AG08396 (cell line): ENCODE measurements around the gene SARS2.

Source experiments
- DNase-seq: peaks from one replicate; pipeline ENCODE4 v3.0.0; 2012; ENCODE audit warnings: low spot score, mixed read lengths

SARS2 gene

GRCh38 chr19:38915329-38916321 lies 14.9 kb downstream of the SARS2 start:
- no peak for DNase-seq

DNA sequence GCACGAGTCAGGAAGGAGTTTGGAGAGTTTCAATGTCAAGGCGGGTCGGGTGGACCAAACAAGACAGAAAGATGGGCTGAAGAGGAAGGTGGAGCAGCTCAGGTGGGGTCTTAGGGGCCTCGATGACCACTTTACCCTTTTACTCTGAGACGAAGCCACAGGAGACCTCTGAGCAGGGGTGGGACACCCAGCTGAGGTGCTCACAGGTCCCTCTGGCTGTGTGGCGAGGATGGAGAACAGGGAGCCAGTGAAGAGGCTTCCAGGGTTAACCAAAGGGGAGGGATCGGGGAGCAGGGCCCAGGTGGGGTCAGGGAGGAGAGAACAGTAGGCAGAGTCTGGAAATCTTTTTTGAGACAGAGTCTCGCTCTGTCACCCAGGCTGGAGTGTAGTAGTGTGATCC lies 16.6 kb downstream of the SARS2 start:
- DNase-seq = no peak

GRCh38 chr19:38912600-38913514 lies 17.7 kb downstream of the SARS2 start:
- DNase-seq = no peak

DNA sequence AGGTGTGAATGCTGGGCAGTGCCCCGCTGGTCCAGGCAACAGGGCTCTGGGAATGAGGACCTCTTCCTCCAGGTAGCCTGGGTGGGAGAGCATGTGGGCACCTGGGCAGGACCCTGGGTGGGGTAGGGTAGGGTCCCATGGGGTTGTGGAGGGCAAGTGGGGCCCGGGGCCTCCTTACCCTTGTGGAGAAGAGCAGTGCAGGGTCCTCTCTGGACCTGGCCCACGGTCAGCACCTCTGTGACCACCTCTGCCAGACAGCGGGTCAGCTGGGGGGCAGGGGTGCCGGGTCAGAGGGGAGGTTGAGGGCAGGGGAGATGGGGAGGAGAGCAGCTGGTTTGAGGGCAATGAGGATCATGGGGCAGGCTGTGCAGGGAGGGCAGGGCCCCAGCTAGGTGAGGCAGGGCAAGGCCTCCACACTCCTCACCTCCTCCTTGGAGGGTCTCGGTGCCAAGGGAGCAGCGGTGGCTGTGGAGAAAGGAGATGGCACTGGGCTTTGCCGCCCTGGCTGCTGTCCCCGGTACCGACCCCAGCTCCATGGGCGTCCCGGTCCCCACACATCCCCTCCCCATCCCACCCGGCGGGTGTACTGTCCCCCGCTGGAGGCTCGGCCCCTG lies 19.1 kb downstream of the SARS2 start:
- no peak for DNase-seq

GRCh38 chr19:38910488-38910887 lies 20.1 kb downstream of the SARS2 start:
- DNase-seq = no peak

- no peak for DNase-seq
Observed at GRCh38 chr19:38908911-38909310, 21.7 kb downstream of the SARS2 start.

- no peak for DNase-seq
Observed at GRCh38 chr19:38907670-38908069, 22.9 kb downstream of the SARS2 start.

DNA sequence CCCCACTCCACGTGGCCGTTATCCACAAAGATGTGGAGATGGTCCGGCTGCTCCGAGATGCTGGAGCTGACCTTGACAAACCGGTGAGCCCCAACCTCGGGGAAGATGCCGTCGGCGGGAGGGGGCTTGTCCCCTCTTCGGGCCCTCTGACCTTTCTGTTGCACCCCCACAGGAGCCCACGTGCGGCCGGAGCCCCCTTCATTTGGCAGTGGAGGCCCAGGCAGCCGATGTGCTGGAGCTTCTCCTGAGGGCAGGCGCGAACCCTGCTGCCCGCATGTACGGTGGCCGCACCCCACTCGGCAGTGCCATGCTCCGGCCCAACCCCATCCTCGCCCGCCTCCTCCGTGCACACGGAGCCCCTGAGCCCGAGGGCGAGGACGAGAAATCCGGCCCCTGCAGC lies 23.3 kb downstream of the SARS2 start:
- no peak for DNase-seq

DNA sequence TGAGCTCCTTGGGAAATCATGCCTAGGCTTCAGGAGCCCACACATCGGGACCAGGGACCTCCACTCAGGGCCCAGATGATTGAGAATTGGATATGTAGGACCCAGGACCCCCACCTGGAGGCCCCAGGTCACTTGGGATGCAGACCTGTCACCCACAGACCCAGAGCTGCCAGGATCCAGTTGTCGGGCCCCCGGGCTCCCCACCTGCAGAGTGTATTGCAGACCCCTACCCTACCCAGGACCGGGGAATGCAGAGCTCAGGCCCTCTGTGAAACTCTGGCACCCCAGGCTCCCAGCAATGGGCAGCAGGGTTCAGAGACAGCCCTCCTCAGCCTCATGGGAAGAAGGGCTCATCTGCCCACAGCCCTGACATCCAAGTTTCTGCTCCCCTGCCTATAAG lies 24.9 kb downstream of the SARS2 start:
- DNase-seq = no peak

DNA sequence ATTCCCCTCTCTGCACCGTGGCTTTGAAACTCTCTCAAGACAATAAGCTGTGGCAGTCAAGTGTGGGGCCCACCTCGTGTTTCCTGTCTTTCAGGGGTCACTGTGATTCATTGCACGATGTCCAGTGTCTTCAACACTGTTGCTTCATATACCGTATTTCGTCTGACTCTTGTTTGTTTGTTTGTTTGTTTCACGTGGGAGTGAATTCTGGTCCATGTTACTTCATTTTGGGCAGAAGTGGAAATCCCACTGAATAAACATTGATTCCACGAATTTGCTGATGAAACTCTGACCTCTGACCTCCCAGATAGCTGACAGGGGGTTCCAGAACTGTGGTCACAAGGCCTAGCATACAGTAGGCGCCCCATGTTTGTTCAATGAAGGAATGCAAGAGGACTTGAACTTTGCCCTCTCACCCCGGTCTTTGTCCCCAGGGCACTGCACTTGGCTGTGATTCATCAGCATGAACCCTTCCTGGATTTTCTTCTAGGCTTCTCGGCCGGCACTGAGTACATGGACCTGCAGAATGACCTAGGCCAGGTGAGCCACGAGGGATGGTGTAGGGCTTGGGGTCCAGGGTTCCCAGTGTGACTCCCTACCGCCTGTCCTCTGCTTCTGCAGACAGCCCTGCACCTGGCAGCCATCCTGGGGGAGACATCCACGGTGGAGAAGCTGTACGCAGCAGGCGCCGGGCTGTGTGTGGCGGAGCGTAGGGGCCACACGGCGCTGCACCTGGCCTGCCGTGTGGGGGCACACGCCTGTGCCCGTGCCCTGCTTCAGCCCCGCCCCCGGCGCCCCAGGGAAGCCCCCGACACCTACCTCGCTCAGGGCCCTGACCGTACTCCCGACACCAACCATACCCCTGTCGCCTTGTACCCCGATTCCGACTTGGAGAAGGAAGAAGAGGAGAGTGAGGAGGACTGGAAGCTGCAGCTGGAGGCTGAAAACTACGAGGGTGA lies 25.7 kb downstream of the SARS2 start:
- no peak for DNase-seq

- DNase-seq = no peak
Observed at GRCh38 chr19:38901683-38902082, 28.9 kb downstream of the SARS2 start.

- DNase-seq = no peak
Observed at GRCh38 chr19:38900743-38901190, 29.8 kb downstream of the SARS2 start.

- DNase-seq = no peak
Observed at GRCh38 chr19:38900202-38900629, 30.3 kb downstream of the SARS2 start.

DNA sequence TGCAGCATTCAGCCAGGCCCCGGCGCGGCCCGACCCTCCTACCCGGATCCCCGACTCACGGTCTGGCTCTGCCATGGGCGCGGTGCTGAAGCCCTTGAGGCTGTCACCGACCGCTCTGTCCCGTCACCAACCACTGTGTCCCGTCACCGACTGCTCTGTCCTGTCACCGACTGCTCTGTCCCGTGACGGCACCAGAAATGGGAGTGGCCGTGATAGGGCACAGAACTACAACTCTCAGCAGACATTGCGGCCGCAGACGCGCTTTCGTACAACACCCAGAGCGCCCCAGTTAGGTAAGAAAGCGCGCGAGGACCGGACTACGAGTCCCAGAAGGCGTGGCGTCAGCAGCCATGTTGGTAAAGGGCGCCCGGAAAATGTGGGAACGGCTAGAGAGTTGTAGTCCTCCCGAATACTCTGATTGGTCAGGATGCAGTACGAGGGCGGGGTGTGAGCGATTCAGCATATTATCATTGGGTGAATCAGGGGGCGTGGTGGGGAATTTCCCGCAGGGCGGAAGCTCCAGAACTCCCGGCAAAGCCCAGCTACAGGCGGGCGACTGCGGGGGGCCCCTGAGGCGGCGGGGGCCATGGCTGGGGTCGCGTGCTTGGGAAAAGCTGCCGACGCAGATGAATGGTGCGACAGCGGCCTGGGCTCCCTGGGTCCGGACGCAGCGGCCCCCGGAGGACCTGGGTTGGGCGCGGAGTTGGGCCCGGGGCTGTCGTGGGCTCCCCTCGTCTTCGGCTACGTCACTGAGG lies 30.9 kb downstream of the SARS2 start, which contains the start of the genes NFKBIB and SIRT2:
Gene NFKBIB, plus strand, starts transcription at position 523 of the 755 bp plus-strand sequence. Its CDS starts 64 bp downstream, at position 587.
Gene SIRT2, minus strand, starts transcription at position 172 of the 755 bp plus-strand sequence. Its CDS starts 97 bp downstream, at position 75.
- peak; percentile 99 for DNase-seq

GRCh38 chr19:38898788-38899446 lies 31.6 kb downstream of the SARS2 start:
- no peak for DNase-seq

DNA sequence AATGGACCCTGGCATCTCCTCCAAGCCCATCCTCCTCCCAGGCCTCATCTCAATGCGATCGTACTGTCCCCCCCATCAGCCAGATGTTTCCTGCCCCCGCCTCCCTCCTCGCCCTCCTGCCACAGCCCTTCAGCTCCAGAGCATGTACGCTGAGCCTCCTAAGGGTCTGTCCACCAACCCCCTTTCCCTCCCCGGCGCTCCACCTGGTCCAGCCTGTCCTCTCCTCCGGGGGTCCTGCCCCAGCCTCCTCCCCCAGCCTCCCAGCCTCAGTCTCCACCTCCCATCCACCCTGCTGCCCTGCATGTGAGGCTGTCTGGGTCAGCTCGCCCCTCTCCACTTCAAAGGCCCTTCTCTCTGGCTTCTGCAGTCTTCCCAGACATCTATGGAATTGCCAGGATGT lies 35.6 kb downstream of the SARS2 start:
- no peak for DNase-seq

DNA sequence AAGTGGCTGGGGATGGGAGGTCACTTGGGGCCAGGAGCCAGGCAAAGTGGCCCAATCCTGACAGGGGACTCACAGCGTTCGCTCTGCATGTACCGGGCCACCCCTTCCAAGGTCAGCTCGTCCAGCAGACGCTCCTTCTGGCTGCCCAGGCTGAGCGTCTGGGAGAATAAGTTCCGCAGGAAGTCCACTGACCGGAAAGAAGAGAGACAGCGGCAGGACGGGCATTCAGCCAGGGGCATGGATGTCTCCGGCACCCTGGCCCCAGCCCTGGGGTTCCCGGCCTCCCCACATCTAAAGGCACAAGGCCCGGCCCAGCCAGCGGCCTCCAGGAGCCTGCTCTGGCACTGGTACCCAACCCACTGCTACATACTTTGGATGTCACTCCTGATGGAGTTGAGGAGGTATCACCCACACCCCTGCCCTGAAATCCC lies 37.2 kb downstream of the SARS2 start:
- no peak for DNase-seq

DNA sequence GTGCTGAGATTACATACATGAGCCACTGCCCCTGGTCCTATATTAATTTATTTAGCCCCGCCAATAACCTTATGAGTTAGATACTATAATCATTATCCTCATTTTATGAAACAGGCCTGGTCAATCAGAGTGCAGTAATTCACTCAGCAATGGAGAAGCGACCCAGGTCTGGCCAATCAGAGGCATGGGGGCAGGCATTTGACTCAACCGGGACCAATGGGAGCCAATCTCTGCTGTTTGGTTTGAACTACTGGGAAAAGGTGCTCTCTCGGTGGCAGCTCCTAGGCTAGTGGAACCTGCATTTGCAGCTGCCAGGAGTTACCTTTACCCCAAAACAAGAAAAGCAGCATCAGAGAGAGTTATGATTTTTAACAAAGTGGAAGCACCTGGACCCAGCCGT lies 37.7 kb downstream of the SARS2 start:
- no peak for DNase-seq

DNA sequence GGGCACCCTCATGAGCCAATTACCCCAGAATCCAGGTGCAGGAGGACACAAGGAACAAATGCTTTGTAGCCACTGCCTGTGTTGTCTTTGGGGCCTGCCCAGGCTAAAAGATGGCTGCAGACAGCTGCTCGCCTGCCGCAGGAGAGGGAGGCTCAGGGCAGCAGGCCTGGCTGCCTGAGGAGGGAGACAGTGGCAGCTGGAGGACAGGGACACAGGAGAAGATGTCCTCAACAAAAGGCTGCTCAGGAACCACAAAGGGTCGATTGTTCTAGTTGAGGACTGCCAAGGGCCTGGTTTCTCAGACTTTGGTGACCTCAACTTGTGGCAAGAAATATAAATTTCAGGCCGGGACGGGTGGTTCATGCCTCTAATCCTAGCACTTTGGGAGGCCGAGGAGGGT lies 38.8 kb downstream of the SARS2 start:
- no peak for DNase-seq
